ENCODE data around the gene HERC3. TPM values are rescaled to one million over a fixed set of nuclear protein-coding genes. Genes with fewer than 3 reads are reported as not detected.

Gene HERC3
- 18.8 and 18.9 TPM in 2 replicates for total RNA-seq

GRCh38 chr4:88591787-88592599 is at the start of gene HERC3:
TSS of gene HERC3 (plus strand) at chr4:88592480. CDS start at chr4:88605824, 13,344 bp downstream.
- Mint-ChIP-seq H3K27me3 (peaks cover 17% of the 10 kb centered on the region), H3K9me3 (no peaks in the 10 kb centered on the region), H3K36me3 (ENCODE audit: low read depth) (peaks cover 13% of the 10 kb centered on the region), H3K4me1 (peaks cover 31% of the 10 kb centered on the region), H3K4me3 (peak within 1 kb of the TSS; percentile 90), H3K27ac (peak within 1 kb of the TSS; percentile 85)
- DNase-seq: peak; percentile 98
- intact Hi-C loops (cut with micrococcal nuclease): loop anchor here (1.0 to 10.0 kb wide), 9 partner anchors 21 to 587 kb away; partner anchors contain the start of genes ABCG2, PKD2, PPM1K and PYURF

GRCh38 chr4:88549815-88550214 is 42.5 kb upstream of the HERC3 start:
- intact Hi-C loops (cut with micrococcal nuclease): no loop called here
- no peak overlapping the region for H3K4me3 Mint-ChIP-seq
- no peaks in the 10 kb centered on the region for H3K4me1 Mint-ChIP-seq
- no peak for DNase-seq
- peaks cover 2% of the 10 kb centered on the region for H3K27me3 Mint-ChIP-seq
- no peaks in the 10 kb centered on the region for H3K9me3 Mint-ChIP-seq
- H3K27ac Mint-ChIP-seq: no peak overlapping the region
- no peaks in the 10 kb centered on the region for H3K36me3 Mint-ChIP-seq (ENCODE audit: low read depth)

- intact Hi-C loops (cut with micrococcal nuclease): no loop called here
- Mint-ChIP-seq H3K27ac (no peak overlapping the region), H3K4me1 (no peaks in the 10 kb centered on the region), H3K4me3 (no peak overlapping the region), H3K27me3 (peaks cover 14% of the 10 kb centered on the region), H3K36me3 (ENCODE audit: low read depth) (no peaks in the 10 kb centered on the region), H3K9me3 (no peaks in the 10 kb centered on the region)
- DNase-seq: no peak
Observed at GRCh38 chr4:88567591-88567990, 24.7 kb upstream of the HERC3 start.

- H3K9me3 Mint-ChIP-seq: no peaks in the 10 kb centered on the region
- H3K36me3 Mint-ChIP-seq (ENCODE audit: low read depth): no peaks in the 10 kb centered on the region
- no peak overlapping the region for H3K4me3 Mint-ChIP-seq
- no peaks in the 10 kb centered on the region for H3K4me1 Mint-ChIP-seq
- peaks cover 13% of the 10 kb centered on the region for H3K27me3 Mint-ChIP-seq
- no peak for DNase-seq
- no peak overlapping the region for H3K27ac Mint-ChIP-seq
- intact Hi-C loops (cut with micrococcal nuclease): no loop called here
Observed at GRCh38 chr4:88570001-88570400, 22.3 kb upstream of the HERC3 start.

GRCh38 chr4:88573276-88573980 is 18.9 kb upstream of the HERC3 start:
- H3K9me3 Mint-ChIP-seq: no peaks in the 10 kb centered on the region
- H3K27me3 Mint-ChIP-seq: peaks cover 6% of the 10 kb centered on the region
- no peaks in the 10 kb centered on the region for H3K36me3 Mint-ChIP-seq (ENCODE audit: low read depth)
- no peaks in the 10 kb centered on the region for H3K4me1 Mint-ChIP-seq
- no peak for DNase-seq
- no peak overlapping the region for H3K4me3 Mint-ChIP-seq
- no peak overlapping the region for H3K27ac Mint-ChIP-seq
- intact Hi-C loops (cut with micrococcal nuclease): no loop called here

GRCh38 chr4:88573995-88574394 is 18.3 kb upstream of the HERC3 start:
- Mint-ChIP-seq H3K4me3 (no peak overlapping the region), H3K9me3 (peaks cover 3% of the 10 kb centered on the region), H3K36me3 (ENCODE audit: low read depth) (no peaks in the 10 kb centered on the region), H3K27ac (no peak overlapping the region), H3K4me1 (no peaks in the 10 kb centered on the region), H3K27me3 (peaks cover 9% of the 10 kb centered on the region)
- DNase-seq: no peak
- intact Hi-C loops (cut with micrococcal nuclease): no loop called here

- H3K4me1 Mint-ChIP-seq: no peaks in the 10 kb centered on the region
- H3K4me3 Mint-ChIP-seq: no peak overlapping the region
- H3K36me3 Mint-ChIP-seq (ENCODE audit: low read depth): no peaks in the 10 kb centered on the region
- H3K9me3 Mint-ChIP-seq: peaks cover 3% of the 10 kb centered on the region
- intact Hi-C loops (cut with micrococcal nuclease): no loop called here
- DNase-seq: no peak
- peaks cover 11% of the 10 kb centered on the region for H3K27me3 Mint-ChIP-seq
- no peak overlapping the region for H3K27ac Mint-ChIP-seq
Observed at GRCh38 chr4:88575186-88575585, 17.1 kb upstream of the HERC3 start.

GRCh38 chr4:88582493-88582892 is 9.8 kb upstream of the HERC3 start:
- intact Hi-C loops (cut with micrococcal nuclease): no loop called here
- peaks cover 10% of the 10 kb centered on the region for H3K27me3 Mint-ChIP-seq
- H3K4me1 Mint-ChIP-seq: no peaks in the 10 kb centered on the region
- no peak overlapping the region for H3K27ac Mint-ChIP-seq
- peaks cover 3% of the 10 kb centered on the region for H3K9me3 Mint-ChIP-seq
- H3K4me3 Mint-ChIP-seq: no peak overlapping the region
- no peaks in the 10 kb centered on the region for H3K36me3 Mint-ChIP-seq (ENCODE audit: low read depth)
- no peak for DNase-seq

GRCh38 chr4:88583631-88584470 is 8.4 kb upstream of the HERC3 start:
- intact Hi-C loops (cut with micrococcal nuclease): no loop called here
- no peak overlapping the region for H3K27ac Mint-ChIP-seq

GRCh38 chr4:88584471-88584900 is 7.8 kb upstream of the HERC3 start:
- DNase-seq: no peak
- no peaks in the 10 kb centered on the region for H3K36me3 Mint-ChIP-seq (ENCODE audit: low read depth)
- H3K27ac Mint-ChIP-seq: no peak overlapping the region
- H3K9me3 Mint-ChIP-seq: no peaks in the 10 kb centered on the region
- no peak overlapping the region for H3K4me3 Mint-ChIP-seq
- intact Hi-C loops (cut with micrococcal nuclease): no loop called here
- no peaks in the 10 kb centered on the region for H3K4me1 Mint-ChIP-seq
- H3K27me3 Mint-ChIP-seq: peaks cover 12% of the 10 kb centered on the region

More at GRCh38 chr4:88583631-88584470, 8.4 kb upstream of the HERC3 start:
- H3K4me1 Mint-ChIP-seq: no peaks in the 10 kb centered on the region
- H3K27me3 Mint-ChIP-seq: peaks cover 14% of the 10 kb centered on the region
- DNase-seq: no peak
- H3K4me3 Mint-ChIP-seq: no peak overlapping the region
- peaks cover under 1% of the 10 kb centered on the region for H3K9me3 Mint-ChIP-seq
- no peaks in the 10 kb centered on the region for H3K36me3 Mint-ChIP-seq (ENCODE audit: low read depth)

GRCh38 chr4:88585917-88586316 is 6.4 kb upstream of the HERC3 start:
- no peaks in the 10 kb centered on the region for H3K4me1 Mint-ChIP-seq
- H3K36me3 Mint-ChIP-seq (ENCODE audit: low read depth): no peaks in the 10 kb centered on the region
- no peak for DNase-seq
- intact Hi-C loops (cut with micrococcal nuclease): no loop called here
- no peak overlapping the region for H3K4me3 Mint-ChIP-seq
- H3K9me3 Mint-ChIP-seq: no peaks in the 10 kb centered on the region
- H3K27me3 Mint-ChIP-seq: peaks cover 15% of the 10 kb centered on the region
- no peak overlapping the region for H3K27ac Mint-ChIP-seq

- intact Hi-C loops (cut with micrococcal nuclease): no loop called here
- Mint-ChIP-seq H3K4me3 (no peak overlapping the region), H3K9me3 (no peaks in the 10 kb centered on the region), H3K36me3 (ENCODE audit: low read depth) (no peaks in the 10 kb centered on the region), H3K27me3 (peaks cover 18% of the 10 kb centered on the region), H3K27ac (no peak overlapping the region), H3K4me1 (peaks cover 12% of the 10 kb centered on the region)
- DNase-seq: no peak
Observed at GRCh38 chr4:88587306-88587705, 5.0 kb upstream of the HERC3 start.

GRCh38 chr4:88592600-88593448 is 544 bp downstream of the HERC3 start:
- H3K4me1 Mint-ChIP-seq: peaks cover 35% of the 10 kb centered on the region

More at GRCh38 chr4:88592600-88593448, 544 bp downstream of the HERC3 start:
- peak overlapping the region; percentile 85 for H3K27ac Mint-ChIP-seq
- H3K9me3 Mint-ChIP-seq: no peaks in the 10 kb centered on the region
- H3K36me3 Mint-ChIP-seq (ENCODE audit: low read depth): peaks cover 18% of the 10 kb centered on the region
- peak; percentile 95 for DNase-seq
- H3K27me3 Mint-ChIP-seq: peaks cover 14% of the 10 kb centered on the region
- H3K4me3 Mint-ChIP-seq: peak overlapping the region; percentile 90
- intact Hi-C loops (cut with micrococcal nuclease): loop anchor here (1.0 to 10.0 kb wide), 10 partner anchors 20 to 588 kb away; partner anchors contain the start of genes ABCG2, PKD2, PPM1K and PYURF
